SK-N-MC (cell line): ENCODE data around the gene BEAN1.

Experiments
- EZH2 ChIP-seq: fragments of 200-600 bp; sonication (generic); IDR thresholded peaks from one replicate; pipeline ENCODE4 v1.6.1; 2017; ENCODE audit warnings: antibody characterized with exemption
- FOXP2 ChIP-seq: optimal IDR thresholded peaks from 2 replicates; pipeline ENCODE3; 2011; ENCODE audit warnings: mild to moderate bottlenecking, moderate library complexity; ENCODE audit not compliant: insufficient read depth; ENCODE audit errors: extremely low read length, control extremely low read depth
- POLR2AphosphoS5 ChIP-seq: IDR thresholded peaks from 2 replicates; pipeline ENCODE4 v1.6.1; 2012; ENCODE audit warnings: mild to moderate bottlenecking, low read depth, low read length, borderline replicate concordance

DNA sequence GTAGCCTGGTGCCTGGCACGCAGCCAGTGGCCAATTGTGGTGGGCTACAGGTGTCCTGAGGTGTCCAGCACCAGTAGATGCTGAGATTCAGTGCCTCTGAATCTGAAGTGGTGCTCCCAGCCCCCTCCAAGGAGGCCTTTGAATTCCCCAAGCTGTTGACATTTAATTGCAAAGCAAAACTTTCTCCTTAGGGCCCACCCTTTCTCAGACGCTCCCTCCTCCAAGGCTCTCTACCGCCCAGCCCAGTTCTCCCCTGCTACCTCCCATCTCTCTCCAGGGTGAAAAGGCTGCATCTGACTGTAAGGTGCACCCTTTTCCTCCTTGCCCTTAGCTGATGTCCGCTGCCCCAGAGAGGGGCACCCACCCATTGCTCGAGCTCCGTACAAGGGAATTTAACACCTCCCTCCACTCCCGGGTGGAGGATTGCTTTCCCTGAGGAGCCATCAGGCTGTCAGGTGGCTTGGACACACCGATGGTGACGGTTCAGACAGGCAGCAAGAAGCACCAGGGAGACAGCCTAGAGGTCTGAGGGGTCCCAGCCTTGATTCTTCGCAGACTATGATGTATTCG is 1.7 kb downstream of the BEAN1 start:
- TF ChIP-seq POLR2AphosphoS5 (no peak), EZH2 (no peak), FOXP2 (no peak)
